ENCODE data around the gene CSNK1D.

GRCh38 chr17:82271401-82271800 lies 2.1 kb downstream of the CSNK1D start:
- TF ChIP-seq POLR2A (IDR thresholded peaks at IDR 0.05) (no peak), CTCF (IDR thresholded peaks at IDR 0.05) (no peak)

Measured in testis (tissue), 2 donors.